GM21576 (cell line): ENCODE measurements around the gene RHBDL1.
A peak's percentile ranks its signal among the peaks of the same experiment; 100 is the strongest.
"Not testable (repeated sequence)": the region's sequence is repeated elsewhere in the genome, so short reads cannot be mapped to it uniquely, and the experiment has no call there.

Source experiments
- ATAC-seq: cut with Tn5 transposase; IDR thresholded peaks from one replicate; pipeline ENCODE4 v1.9.1; 2021; ENCODE audit warnings: mild to moderate bottlenecking, moderate library complexity; ENCODE audit not compliant: unreplicated experiment

The RHBDL1 gene

GRCh38 chr16:684071-684794 lies 8.8 kb downstream of the RHBDL1 start, which contains the start of gene JMJD8:
TSS of gene JMJD8 (minus strand) at chr16:684334. CDS start at chr16:684319, 15 bp downstream.
- ATAC-seq: peak; percentile 57

- ATAC-seq: no peak
Observed at GRCh38 chr16:684961-685696, 9.7 kb downstream of the RHBDL1 start.

GRCh38 chr16:685967-686366 lies 10.5 kb downstream of the RHBDL1 start:
- no peak for ATAC-seq

GRCh38 chr16:686459-687260 lies 11.2 kb downstream of the RHBDL1 start:
- no peak for ATAC-seq

- ATAC-seq: no peak
Observed at GRCh38 chr16:687499-687898, 12.0 kb downstream of the RHBDL1 start.

- ATAC-seq: no peak
Observed at GRCh38 chr16:689175-689897, 13.9 kb downstream of the RHBDL1 start.

GRCh38 chr16:691242-691641 lies 15.8 kb downstream of the RHBDL1 start:
- not testable (repeated sequence) for ATAC-seq

- no peak for ATAC-seq
Observed at GRCh38 chr16:692356-693108, 17.1 kb downstream of the RHBDL1 start.

GRCh38 chr16:693364-693763 lies 17.9 kb downstream of the RHBDL1 start:
- ATAC-seq: no peak

GRCh38 chr16:693766-694165 lies 18.3 kb downstream of the RHBDL1 start:
- ATAC-seq: no peak

- ATAC-seq: no peak
Observed at GRCh38 chr16:694187-694862, 18.9 kb downstream of the RHBDL1 start.

GRCh38 chr16:694863-695354 lies 19.4 kb downstream of the RHBDL1 start:
- no peak for ATAC-seq

- no peak for ATAC-seq
Observed at GRCh38 chr16:695355-696089, 20.1 kb downstream of the RHBDL1 start.

- ATAC-seq: no peak
Observed at GRCh38 chr16:698911-699671, 23.6 kb downstream of the RHBDL1 start.

GRCh38 chr16:700684-701584 lies 25.5 kb downstream of the RHBDL1 start:
- ATAC-seq: no peak

GRCh38 chr16:702341-702740 lies 26.9 kb downstream of the RHBDL1 start:
- ATAC-seq: no peak

GRCh38 chr16:703406-703805 lies 27.9 kb downstream of the RHBDL1 start:
- ATAC-seq: no peak
